ENCODE data around the gene HDGFL2.
A peak's percentile ranks its signal among the peaks of the same experiment; 100 is the strongest.
"Not testable (repeated sequence)": the region's sequence is repeated elsewhere in the genome, so short reads cannot be mapped to it uniquely, and the experiment has no call there.

The HDGFL2 gene

GRCh38 chr19:4517451-4518057, 45.5 kb downstream of the HDGFL2 start:
- DNase-seq = no peak

GRCh38 chr19:4518345-4519171, 46.5 kb downstream of the HDGFL2 start, which contains the start of gene PLIN4:
Gene PLIN4 (minus strand): TSS chr19:4518486. CDS start chr19:4518272, 214 bp downstream.
- no peak for DNase-seq

- DNase-seq = no peak
These were observed 47.0 kb downstream of the HDGFL2 start for GRCh38 chr19:4519172-4519496.

GRCh38 chr19:4519521-4520277, 47.6 kb downstream of the HDGFL2 start:
- no peak for DNase-seq

GRCh38 chr19:4521170-4521887, 49.2 kb downstream of the HDGFL2 start:
- no peak for DNase-seq

- no peak for DNase-seq
These were observed 49.8 kb downstream of the HDGFL2 start for GRCh38 chr19:4521888-4522242.

- no peak for DNase-seq
These were observed 50.4 kb downstream of the HDGFL2 start for GRCh38 chr19:4522291-4523002.

- DNase-seq = peak; percentile 15 to 43
These were observed 51.4 kb downstream of the HDGFL2 start for GRCh38 chr19:4523306-4524110.

- DNase-seq = peak; percentile 23 to 39
These were observed 52.9 kb downstream of the HDGFL2 start for GRCh38 chr19:4524808-4525562.

GRCh38 chr19:4525563-4526002, 53.5 kb downstream of the HDGFL2 start:
- no peak for DNase-seq

- not testable (repeated sequence) for DNase-seq
These were observed 55.3 kb downstream of the HDGFL2 start for GRCh38 chr19:4527377-4527776.

- no peak for DNase-seq
These were observed 56.7 kb downstream of the HDGFL2 start for GRCh38 chr19:4528843-4529242.

- DNase-seq = no peak
These were observed 57.9 kb downstream of the HDGFL2 start for GRCh38 chr19:4529924-4530522.

- DNase-seq = no peak
These were observed 59.6 kb downstream of the HDGFL2 start for GRCh38 chr19:4531562-4532165.

GRCh38 chr19:4533334-4533733, 61.2 kb downstream of the HDGFL2 start:
- DNase-seq = no peak

- DNase-seq = no peak
These were observed 61.8 kb downstream of the HDGFL2 start for GRCh38 chr19:4533835-4534424.

GRCh38 chr19:4534836-4535658, 63.0 kb downstream of the HDGFL2 start, which contains the start of gene PLIN5:
Gene PLIN5 (minus strand): TSS chr19:4535224. CDS start chr19:4534074, 1,150 bp downstream.
- DNase-seq = no peak

- no peak for DNase-seq
These were observed 64.7 kb downstream of the HDGFL2 start for GRCh38 chr19:4536798-4537197.

Data from AML-193 (cell line).